Measurements from ENCODE around the gene PSMC3. TPM values are rescaled to one million over a fixed set of nuclear protein-coding genes. Genes with fewer than 3 reads are reported as not detected.

The PSMC3 gene
- total RNA-seq, 3 donors from 2014 or later (not counting 1 experiment from before 2014, with no cell fraction given) = 74.0 to 85.9 (median 77.7) TPM

- DNase-seq = no peak
- TF ChIP-seq CTCF (IDR thresholded peaks at IDR 0.05) = no peak
- Mint-ChIP-seq H3K4me1 (peaks cover 42 to 52% of the 10 kb centered on the region in 2 donors), H3K27me3 (ENCODE audit: low read depth in 2 of 2) (no peaks in the 10 kb centered on the region), H3K36me3 (no peaks in the 10 kb centered on the region), H3K4me3 (peak overlapping the region; percentile 56), H3K9me3 (no peaks in the 10 kb centered on the region), H3K27ac (peak overlapping the region in 1 of 2 donors; percentile 33)
- WGBS (ENCODE audit: insufficient coverage) = 80% methylated on average over 13 of the region's 13 CpGs
- no peaks in the 10 kb centered on the region for H3K9me3 ChIP-seq (ENCODE audit: control insufficient read depth, insufficient read depth, low read length)
- H3K4me1 ChIP-seq (ENCODE audit: control insufficient read depth, insufficient read depth, low read length) = peaks cover 58% of the 10 kb centered on the region
- no peak overlapping the region for H3K27ac ChIP-seq (ENCODE audit: low read length)
- H3K27me3 ChIP-seq (ENCODE audit: control insufficient read depth, insufficient read depth, low read length) = no peaks in the 10 kb centered on the region
- intact Hi-C loops (cut with micrococcal nuclease) = loop anchor here (2.0 kb wide), 1 partner anchor 19 kb away; no protein-coding TSS in a partner anchor
- no peak for ATAC-seq
- no peak overlapping the region for H3K4me3 ChIP-seq (ENCODE audit: low read length)
- no peaks in the 10 kb centered on the region for H3K36me3 ChIP-seq (ENCODE audit: control insufficient read depth, insufficient read depth, low read length)
Measured at GRCh38 chr11:47387944-47388696, 38.1 kb downstream of the PSMC3 start.

- ATAC-seq = no peak
- no peak for DNase-seq
- no peak overlapping the region for H3K27ac Mint-ChIP-seq
- no peak overlapping the region for H3K27ac ChIP-seq (ENCODE audit: low read length)
- peaks cover 23% of the 10 kb centered on the region for H3K4me1 ChIP-seq (ENCODE audit: control insufficient read depth, insufficient read depth, low read length)
- 100% methylated on average over 3 of the region's 4 CpGs for WGBS (ENCODE audit: insufficient coverage)
- no peaks in the 10 kb centered on the region for H3K36me3 ChIP-seq (ENCODE audit: control insufficient read depth, insufficient read depth, low read length)
- H3K9me3 ChIP-seq (ENCODE audit: control insufficient read depth, insufficient read depth, low read length) = no peaks in the 10 kb centered on the region
- H3K27me3 Mint-ChIP-seq (ENCODE audit: low read depth in 2 of 2) = no peaks in the 10 kb centered on the region
- no peaks in the 10 kb centered on the region for H3K27me3 ChIP-seq (ENCODE audit: control insufficient read depth, insufficient read depth, low read length)
- H3K4me1 Mint-ChIP-seq = peaks cover 18 to 25% of the 10 kb centered on the region in 2 donors
- TF ChIP-seq CTCF (IDR thresholded peaks at IDR 0.05) = no peak
- no peak overlapping the region for H3K4me3 ChIP-seq (ENCODE audit: low read length)
- no peaks in the 10 kb centered on the region for H3K36me3 Mint-ChIP-seq
- no peaks in the 10 kb centered on the region for H3K9me3 Mint-ChIP-seq
- intact Hi-C loops (cut with micrococcal nuclease) = no loop called here
- H3K4me3 Mint-ChIP-seq = no peak overlapping the region
Measured at GRCh38 chr11:47384498-47384897, 41.7 kb downstream of the PSMC3 start.

- WGBS (ENCODE audit: insufficient coverage) = 64% methylated on average over 4 of the region's 4 CpGs
- no peak for ATAC-seq
- Histone ChIP-seq H3K4me1 (ENCODE audit: control insufficient read depth, insufficient read depth, low read length) (peaks cover 18% of the 10 kb centered on the region), H3K27ac (ENCODE audit: low read length) (no peak overlapping the region), H3K9me3 (ENCODE audit: control insufficient read depth, insufficient read depth, low read length) (no peaks in the 10 kb centered on the region), H3K36me3 (ENCODE audit: control insufficient read depth, insufficient read depth, low read length) (no peaks in the 10 kb centered on the region), H3K27me3 (ENCODE audit: control insufficient read depth, insufficient read depth, low read length) (no peaks in the 10 kb centered on the region), H3K4me3 (ENCODE audit: low read length) (no peak overlapping the region)
- DNase-seq = no peak
- intact Hi-C loops (cut with micrococcal nuclease) = no loop called here
- Mint-ChIP-seq H3K4me3 (no peak overlapping the region), H3K27ac (no peak overlapping the region), H3K27me3 (ENCODE audit: low read depth in 2 of 2) (no peaks in the 10 kb centered on the region), H3K9me3 (no peaks in the 10 kb centered on the region), H3K4me1 (peaks cover 4 to 11% of the 10 kb centered on the region in 2 donors), H3K36me3 (no peaks in the 10 kb centered on the region)
- TF ChIP-seq CTCF (IDR thresholded peaks at IDR 0.05) = no peak
Measured at GRCh38 chr11:47383071-47383470, 43.2 kb downstream of the PSMC3 start.

GRCh38 chr11:47380078-47380477 lies 46.2 kb downstream of the PSMC3 start:
- no peak for TF ChIP-seq CTCF (IDR thresholded peaks at IDR 0.05)
- Histone ChIP-seq H3K4me3 (ENCODE audit: low read length) (no peak overlapping the region), H3K4me1 (ENCODE audit: control insufficient read depth, insufficient read depth, low read length) (peaks cover 24% of the 10 kb centered on the region), H3K9me3 (ENCODE audit: control insufficient read depth, insufficient read depth, low read length) (no peaks in the 10 kb centered on the region), H3K36me3 (ENCODE audit: control insufficient read depth, insufficient read depth, low read length) (no peaks in the 10 kb centered on the region), H3K27me3 (ENCODE audit: control insufficient read depth, insufficient read depth, low read length) (no peaks in the 10 kb centered on the region), H3K27ac (ENCODE audit: low read length) (no peak overlapping the region)
- 93% methylated on average over 2 of the region's 2 CpGs for WGBS (ENCODE audit: insufficient coverage)
- no peaks in the 10 kb centered on the region for H3K27me3 Mint-ChIP-seq (ENCODE audit: low read depth in 2 of 2)
- no peak overlapping the region for H3K4me3 Mint-ChIP-seq
- DNase-seq (no peak), ATAC-seq (no peak)
- intact Hi-C loops (cut with micrococcal nuclease) = no loop called here
- H3K27ac Mint-ChIP-seq = no peak overlapping the region
- H3K36me3 Mint-ChIP-seq = no peaks in the 10 kb centered on the region
- peaks cover 0 to 5% of the 10 kb centered on the region in 2 donors for H3K4me1 Mint-ChIP-seq
- H3K9me3 Mint-ChIP-seq = no peaks in the 10 kb centered on the region

Data from natural killer cell (primary cell).